ENCODE measurements around the gene TRIM28.
"Not testable (repeated sequence)": the region's sequence is repeated elsewhere in the genome, so short reads cannot be mapped to it uniquely, and the experiment has no call there.

TRIM28 gene

GRCh38 chr19:58519355-58520256, 24.3 kb upstream of the TRIM28 start, which contains the start of gene ZBTB45:
ZBTB45 (minus strand) TSS chr19:58519810; CDS start chr19:58517673, 2,137 bp downstream.
- DNase-seq (ENCODE audit: low spot score): peak; percentile 97

GRCh38 chr19:58520257-58520599, 23.6 kb upstream of the TRIM28 start:
- no peak for DNase-seq (ENCODE audit: low spot score)

GRCh38 chr19:58521651-58522050, 22.2 kb upstream of the TRIM28 start:
- no peak for DNase-seq (ENCODE audit: low spot score)

GRCh38 chr19:58522709-58523108, 21.2 kb upstream of the TRIM28 start:
- no peak for DNase-seq (ENCODE audit: low spot score)

GRCh38 chr19:58529405-58529804, 14.5 kb upstream of the TRIM28 start:
- no peak for DNase-seq (ENCODE audit: low spot score)

GRCh38 chr19:58531034-58531840, 12.6 kb upstream of the TRIM28 start:
- no peak for DNase-seq (ENCODE audit: low spot score)

GRCh38 chr19:58535857-58536256, 8.0 kb upstream of the TRIM28 start:
- no peak for DNase-seq (ENCODE audit: low spot score)

GRCh38 chr19:58536852-58537798, 6.7 kb upstream of the TRIM28 start:
- no peak for DNase-seq (ENCODE audit: low spot score)

- no peak for DNase-seq (ENCODE audit: low spot score)
These were observed 5.4 kb upstream of the TRIM28 start for GRCh38 chr19:58538257-58539168.

GRCh38 chr19:58539169-58539559, 4.7 kb upstream of the TRIM28 start:
- not testable (repeated sequence) for DNase-seq (ENCODE audit: low spot score)

- not testable (repeated sequence) for DNase-seq (ENCODE audit: low spot score)
These were observed 1.1 kb upstream of the TRIM28 start for GRCh38 chr19:58542641-58543372.

GRCh38 chr19:58544591-58545285, 874 bp downstream of the TRIM28 start:
- no peak for DNase-seq (ENCODE audit: low spot score)

- DNase-seq (ENCODE audit: low spot score): no peak
These were observed 1.6 kb downstream of the TRIM28 start for GRCh38 chr19:58545286-58546018.

- DNase-seq (ENCODE audit: low spot score): no peak
These were observed 2.2 kb downstream of the TRIM28 start for GRCh38 chr19:58546019-58546530.

- DNase-seq (ENCODE audit: low spot score): no peak
These were observed 3.8 kb downstream of the TRIM28 start for GRCh38 chr19:58547323-58548312.

GRCh38 chr19:58548859-58549663, 5.2 kb downstream of the TRIM28 start:
- no peak for DNase-seq (ENCODE audit: low spot score)
